BLaER1 (cell line): Measurements from ENCODE around the gene KXD1.
"Not testable (repeated sequence)": the region's sequence is repeated elsewhere in the genome, so short reads cannot be mapped to it uniquely, and the experiment has no call there.

ENCODE experiments used
- H3K27ac ChIP-seq: shearing (Covaris generic); formaldehyde crosslinking; 2 replicates; pipeline ENCODE4 v1.8.1; 2022
- H3K27me3 ChIP-seq: shearing (Covaris generic); formaldehyde crosslinking; 2 replicates; pipeline ENCODE4 v1.8.1; 2022
- H3K36me3 ChIP-seq: shearing (Covaris generic); formaldehyde crosslinking; 2 replicates; pipeline ENCODE4 v1.8.1; 2022
- H3K4me1 ChIP-seq: shearing (Covaris generic); formaldehyde crosslinking; 2 replicates; pipeline ENCODE4 v1.8.1; 2022
- H3K4me2 ChIP-seq: shearing (Covaris generic); formaldehyde crosslinking; 2 replicates; pipeline ENCODE4 v1.8.1; 2022
- H3K4me3 ChIP-seq: shearing (Covaris generic); formaldehyde crosslinking; 2 replicates; pipeline ENCODE4 v1.8.1; 2022
- H3K9ac ChIP-seq: shearing (Covaris generic); formaldehyde crosslinking; 2 replicates; pipeline ENCODE4 v1.8.1; 2022
- H3K9me3 ChIP-seq: shearing (Covaris generic); formaldehyde crosslinking; 2 replicates; pipeline ENCODE4 v1.8.1; 2022
- H4K20me1 ChIP-seq: shearing (Covaris generic); formaldehyde crosslinking; 2 replicates; pipeline ENCODE4 v1.8.1; 2022
- Cebpa-rat ChIP-seq: shearing (Covaris generic); IDR thresholded peaks from 2 replicates; pipeline ENCODE4 v1.8.1; 2022

KXD1 gene

GRCh38 chr19:18533058-18533457, 24.6 kb upstream of the KXD1 start:
- Histone ChIP-seq H3K9me3 (no peaks in the 10 kb centered on the region), H3K4me3 (no peak overlapping the region), H4K20me1 (peaks cover 21% of the 10 kb centered on the region; the same call in 1 of the 2 replicates), H3K9ac (no peak overlapping the region), H3K27me3 (no peaks in the 10 kb centered on the region), H3K27ac (no peak overlapping the region), H3K4me1 (no peaks in the 10 kb centered on the region), H3K36me3 (peaks cover 76% of the 10 kb centered on the region), H3K4me2 (no peak overlapping the region)
- TF ChIP-seq Cebpa-rat, result no peak

- Histone ChIP-seq H3K27me3 (no peaks in the 10 kb centered on the region), H3K4me2 (no peak overlapping the region), H3K36me3 (peaks cover 94% of the 10 kb centered on the region), H3K27ac (no peak overlapping the region), H3K9me3 (no peaks in the 10 kb centered on the region), H3K4me1 (peaks cover 2% of the 10 kb centered on the region), H4K20me1 (peaks cover 24% of the 10 kb centered on the region), H3K9ac (no peak overlapping the region), H3K4me3 (no peak overlapping the region)
- TF ChIP-seq Cebpa-rat, result no peak
Observed at GRCh38 chr19:18536475-18536874, 21.2 kb upstream of the KXD1 start.

- H3K36me3 ChIP-seq, result peaks cover 90% of the 10 kb centered on the region
- H3K4me3 ChIP-seq, result no peak overlapping the region
- H3K4me2 ChIP-seq, result no peak overlapping the region
- H3K27ac ChIP-seq, result no peak overlapping the region
- TF ChIP-seq Cebpa-rat, result no peak
- no peaks in the 10 kb centered on the region for H3K9me3 ChIP-seq
- no peak overlapping the region for H3K9ac ChIP-seq
- H3K4me1 ChIP-seq, result peaks cover 12% of the 10 kb centered on the region
- H3K27me3 ChIP-seq, result no peaks in the 10 kb centered on the region
- peaks cover 30% of the 10 kb centered on the region for H4K20me1 ChIP-seq
Observed at GRCh38 chr19:18537431-18537830, 20.2 kb upstream of the KXD1 start.

- Histone ChIP-seq H3K4me1 (peaks cover 14% of the 10 kb centered on the region), H3K4me2 (no peak overlapping the region), H3K9ac (no peak overlapping the region), H3K9me3 (no peaks in the 10 kb centered on the region), H3K27me3 (no peaks in the 10 kb centered on the region), H3K4me3 (no peak overlapping the region), H4K20me1 (peaks cover 23% of the 10 kb centered on the region), H3K27ac (no peak overlapping the region), H3K36me3 (peaks cover 83% of the 10 kb centered on the region)
- no peak for TF ChIP-seq Cebpa-rat
Observed at GRCh38 chr19:18538115-18538514, 19.6 kb upstream of the KXD1 start.

- Histone ChIP-seq H4K20me1 (peaks cover 21% of the 10 kb centered on the region), H3K27me3 (no peaks in the 10 kb centered on the region), H3K36me3 (peaks cover 73% of the 10 kb centered on the region), H3K4me2 (no peak overlapping the region), H3K4me1 (peaks cover 21% of the 10 kb centered on the region), H3K9ac (no peak overlapping the region), H3K4me3 (no peak overlapping the region), H3K27ac (no peak overlapping the region), H3K9me3 (no peaks in the 10 kb centered on the region)
- TF ChIP-seq Cebpa-rat, result no peak
Observed at GRCh38 chr19:18539372-18539771, 18.3 kb upstream of the KXD1 start.

- H3K27ac ChIP-seq, H3K4me2 ChIP-seq, H3K9ac ChIP-seq, H3K4me3 ChIP-seq, H3K9me3 ChIP-seq, H3K27me3 ChIP-seq: not testable (repeated sequence)
- Histone ChIP-seq H4K20me1 (peaks cover 21% of the 10 kb centered on the region), H3K4me1 (peaks cover 23% of the 10 kb centered on the region), H3K36me3 (peaks cover 68% of the 10 kb centered on the region)
Observed at GRCh38 chr19:18540200-18540599, 17.5 kb upstream of the KXD1 start.

GRCh38 chr19:18541258-18541991, 16.2 kb upstream of the KXD1 start:
- TF ChIP-seq Cebpa-rat, result no peak
- peaks cover 16% of the 10 kb centered on the region for H4K20me1 ChIP-seq
- no peaks in the 10 kb centered on the region for H3K27me3 ChIP-seq
- peaks cover 55% of the 10 kb centered on the region for H3K36me3 ChIP-seq
- peaks cover 23% of the 10 kb centered on the region for H3K4me1 ChIP-seq
- 0 out of 2 replicates have a peak overlapping the region, but pooled peaks have one; percentile 6 for H3K9ac ChIP-seq
- no peak overlapping the region for H3K27ac ChIP-seq
- H3K9me3 ChIP-seq, result no peaks in the 10 kb centered on the region
- peak overlapping the region; percentile 94 for H3K4me2 ChIP-seq
- 0 out of 2 replicates have a peak overlapping the region, but pooled peaks have one; percentile 70 for H3K4me3 ChIP-seq

GRCh38 chr19:18541992-18542940, 15.4 kb upstream of the KXD1 start:
- no peaks in the 10 kb centered on the region for H3K9me3 ChIP-seq
- H3K4me1 ChIP-seq, result peaks cover 23% of the 10 kb centered on the region
- H4K20me1 ChIP-seq, result peaks cover 10% of the 10 kb centered on the region
- no peaks in the 10 kb centered on the region for H3K27me3 ChIP-seq
- H3K4me3 ChIP-seq, result peak overlapping the region; percentile 70
- peaks cover 47% of the 10 kb centered on the region for H3K36me3 ChIP-seq
- peak overlapping the region; percentile 58 for H3K27ac ChIP-seq
- H3K9ac ChIP-seq, result peak overlapping the region; percentile 78
- TF ChIP-seq Cebpa-rat, result no peak
- H3K4me2 ChIP-seq, result peak overlapping the region; percentile 94

- H3K4me3 ChIP-seq, result peak within 1 kb of the TSS; percentile 70
- peaks cover 10% of the 10 kb centered on the region for H4K20me1 ChIP-seq
- H3K4me1 ChIP-seq, result peaks cover 23% of the 10 kb centered on the region
- H3K4me2 ChIP-seq, result peak within 1 kb of the TSS; percentile 94
- H3K9ac ChIP-seq, result peak within 1 kb of the TSS; percentile 78
- H3K9me3 ChIP-seq, result no peaks in the 10 kb centered on the region
- peak within 1 kb of the TSS; percentile 65 for H3K27ac ChIP-seq
- H3K36me3 ChIP-seq, result peaks cover 38% of the 10 kb centered on the region
- no peak for TF ChIP-seq Cebpa-rat
- H3K27me3 ChIP-seq, result no peaks in the 10 kb centered on the region
Observed at GRCh38 chr19:18542941-18543813, 14.5 kb upstream of the KXD1 start, which contains the start of gene FKBP8. FKBP8 (minus strand) TSS chr19:18543573; CDS start chr19:18541970, 1,603 bp downstream.
